Measurements from ENCODE around the gene PLCB2. TPM values are rescaled to one million over a fixed set of nuclear protein-coding genes. Genes with fewer than 3 reads are reported as not detected.

Gene PLCB2
- total and polyA plus RNA-seq, 2 donors, result 26.5 to 125 TPM

DNA sequence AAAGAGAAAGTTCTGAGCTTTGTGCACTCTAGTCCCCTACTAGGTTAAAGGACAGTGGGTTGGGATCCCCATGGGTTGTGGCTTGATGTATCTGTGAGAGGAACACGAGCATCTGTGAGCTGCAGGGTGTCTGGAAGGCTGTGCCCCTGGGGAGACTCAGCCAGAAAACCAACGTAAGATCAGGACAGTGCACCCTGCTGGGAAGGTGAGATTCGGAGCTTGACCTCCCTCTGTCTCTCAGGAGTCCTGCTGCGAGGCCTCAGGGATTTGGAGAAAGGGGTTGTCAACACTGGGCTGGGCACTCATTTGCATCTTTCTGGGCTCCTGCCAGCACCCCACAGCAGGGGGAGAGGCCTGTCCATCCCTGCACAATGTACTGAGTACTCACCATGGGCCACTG is 40.1 kb downstream of the PLCB2 start:
- no peaks in the 10 kb centered on the region for H3K27me3 ChIP-seq (ENCODE audit: control insufficient read depth in 2 of 2, insufficient read depth in 1 of 2, low read length in 1 of 2)
- H3K4me3 ChIP-seq (ENCODE audit: low read length in 2 of 2), result no peak overlapping the region
- no peak overlapping the region for H3K27ac ChIP-seq (ENCODE audit: low read depth in 1 of 2, low read length in 1 of 2)
- no peaks in the 10 kb centered on the region for H3K4me1 ChIP-seq (ENCODE audit: control insufficient read depth in 2 of 2, insufficient read depth in 2 of 2, low read length in 2 of 2)
- H3K36me3 ChIP-seq (ENCODE audit: control insufficient read depth in 2 of 2, insufficient read depth in 2 of 2, low read length in 1 of 2), result no peaks in the 10 kb centered on the region
- DNase-seq (ENCODE audit: low read depth in 6 of 9, low spot score in 9 of 9), result no peak
- H3K9me3 ChIP-seq (ENCODE audit: control insufficient read depth in 2 of 2, insufficient read depth in 1 of 2, low read length in 1 of 2), result no peaks in the 10 kb centered on the region
- WGBS, result 94% methylated on average over 4 of the region's 4 CpGs

DNA sequence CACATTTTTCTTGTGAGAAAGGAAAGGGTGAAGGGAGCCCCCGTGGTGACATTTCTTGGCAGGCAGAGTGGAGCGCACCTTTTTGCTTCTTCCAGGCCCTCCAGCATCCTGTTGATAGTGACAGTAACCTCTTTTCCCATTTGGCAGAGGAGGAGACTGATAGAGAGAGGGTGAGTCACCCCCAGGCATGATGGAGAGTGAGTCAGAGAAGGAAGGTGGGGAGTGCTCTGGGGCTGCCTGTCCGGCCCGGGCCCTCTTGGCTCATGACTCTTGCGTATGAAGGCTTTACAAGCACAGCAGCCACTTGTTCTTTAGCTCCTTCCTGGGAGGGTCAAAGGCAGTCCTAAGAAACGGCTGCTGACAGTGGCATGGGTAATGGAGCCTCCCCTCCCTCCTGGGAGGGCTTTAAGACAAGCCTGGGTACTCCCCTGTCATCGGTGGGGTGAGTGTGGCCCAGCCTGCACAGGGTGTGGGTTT is 40.9 kb downstream of the PLCB2 start:
- no peak for DNase-seq (ENCODE audit: low read depth in 6 of 9, low spot score in 9 of 9)
- no peak overlapping the region for H3K27ac ChIP-seq (ENCODE audit: low read depth in 1 of 2, low read length in 1 of 2)
- WGBS, result 93% methylated on average over 7 of the region's 7 CpGs

DNA sequence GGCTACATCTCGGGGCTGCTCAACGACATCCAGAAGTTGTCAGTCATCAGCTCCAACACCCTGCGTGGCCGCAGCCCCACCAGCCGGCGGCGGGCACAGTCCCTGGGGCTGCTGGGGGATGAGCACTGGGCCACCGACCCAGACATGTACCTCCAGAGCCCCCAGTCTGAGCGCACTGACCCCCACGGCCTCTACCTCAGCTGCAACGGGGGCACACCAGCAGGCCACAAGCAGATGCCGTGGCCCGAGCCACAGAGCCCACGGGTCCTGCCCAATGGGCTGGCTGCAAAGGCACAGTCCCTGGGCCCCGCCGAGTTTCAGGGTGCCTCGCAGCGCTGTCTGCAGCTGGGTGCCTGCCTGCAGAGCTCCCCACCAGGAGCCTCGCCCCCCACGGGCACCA is 41.9 kb downstream of the PLCB2 start:
- DNase-seq (ENCODE audit: low read depth in 6 of 9, low spot score in 9 of 9), result no peak
- no peak overlapping the region for H3K4me3 ChIP-seq (ENCODE audit: low read length in 2 of 2)
- H3K4me1 ChIP-seq (ENCODE audit: control insufficient read depth in 2 of 2, insufficient read depth in 2 of 2, low read length in 2 of 2), result no peaks in the 10 kb centered on the region
- WGBS, result 97% methylated on average over 20 of the region's 20 CpGs
- H3K27ac ChIP-seq (ENCODE audit: low read depth in 1 of 2, low read length in 1 of 2), result no peak overlapping the region
- no peaks in the 10 kb centered on the region for H3K36me3 ChIP-seq (ENCODE audit: control insufficient read depth in 2 of 2, insufficient read depth in 2 of 2, low read length in 1 of 2)
- H3K27me3 ChIP-seq (ENCODE audit: control insufficient read depth in 2 of 2, insufficient read depth in 1 of 2, low read length in 1 of 2), result no peaks in the 10 kb centered on the region
- no peaks in the 10 kb centered on the region for H3K9me3 ChIP-seq (ENCODE audit: control insufficient read depth in 2 of 2, insufficient read depth in 1 of 2, low read length in 1 of 2)

More for the DNA sequence above, 40.9 kb downstream of the PLCB2 start:
- no peak overlapping the region for H3K4me3 ChIP-seq (ENCODE audit: low read length in 2 of 2)
- no peaks in the 10 kb centered on the region for H3K4me1 ChIP-seq (ENCODE audit: control insufficient read depth in 2 of 2, insufficient read depth in 2 of 2, low read length in 2 of 2)
- no peaks in the 10 kb centered on the region for H3K27me3 ChIP-seq (ENCODE audit: control insufficient read depth in 2 of 2, insufficient read depth in 1 of 2, low read length in 1 of 2)
- no peaks in the 10 kb centered on the region for H3K9me3 ChIP-seq (ENCODE audit: control insufficient read depth in 2 of 2, insufficient read depth in 1 of 2, low read length in 1 of 2)
- no peaks in the 10 kb centered on the region for H3K36me3 ChIP-seq (ENCODE audit: control insufficient read depth in 2 of 2, insufficient read depth in 2 of 2, low read length in 1 of 2)

DNA sequence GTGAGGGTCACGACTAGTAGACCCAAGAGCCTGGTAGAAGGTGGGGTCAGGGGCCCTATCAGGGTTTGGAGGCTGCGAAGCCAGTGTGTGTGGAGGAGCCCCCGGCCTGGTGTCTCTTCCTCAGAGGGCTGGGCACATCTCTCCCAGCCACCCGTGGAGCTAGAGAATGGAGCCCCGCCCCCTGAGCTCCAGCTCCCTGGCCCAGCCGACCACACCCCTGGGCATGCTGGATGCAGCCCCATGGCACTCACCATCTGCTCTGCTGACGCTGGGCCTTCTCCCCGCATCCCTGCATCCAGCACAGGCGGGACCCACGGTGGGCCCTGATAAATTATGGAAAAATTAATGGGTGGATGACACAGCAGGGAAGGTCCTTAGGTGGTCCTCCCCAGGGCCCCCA is 42.4 kb downstream of the PLCB2 start:
- DNase-seq (ENCODE audit: low read depth in 6 of 9, low spot score in 9 of 9), result no peak
- WGBS, result 95% methylated on average over 10 of the region's 10 CpGs
- no peaks in the 10 kb centered on the region for H3K36me3 ChIP-seq (ENCODE audit: control insufficient read depth in 2 of 2, insufficient read depth in 2 of 2, low read length in 1 of 2)
- no peaks in the 10 kb centered on the region for H3K27me3 ChIP-seq (ENCODE audit: control insufficient read depth in 2 of 2, insufficient read depth in 1 of 2, low read length in 1 of 2)
- H3K4me1 ChIP-seq (ENCODE audit: control insufficient read depth in 2 of 2, insufficient read depth in 2 of 2, low read length in 2 of 2), result no peaks in the 10 kb centered on the region
- no peak overlapping the region for H3K4me3 ChIP-seq (ENCODE audit: low read length in 2 of 2)
- H3K9me3 ChIP-seq (ENCODE audit: control insufficient read depth in 2 of 2, insufficient read depth in 1 of 2, low read length in 1 of 2), result no peaks in the 10 kb centered on the region
- H3K27ac ChIP-seq (ENCODE audit: low read depth in 1 of 2, low read length in 1 of 2), result no peak overlapping the region

DNA sequence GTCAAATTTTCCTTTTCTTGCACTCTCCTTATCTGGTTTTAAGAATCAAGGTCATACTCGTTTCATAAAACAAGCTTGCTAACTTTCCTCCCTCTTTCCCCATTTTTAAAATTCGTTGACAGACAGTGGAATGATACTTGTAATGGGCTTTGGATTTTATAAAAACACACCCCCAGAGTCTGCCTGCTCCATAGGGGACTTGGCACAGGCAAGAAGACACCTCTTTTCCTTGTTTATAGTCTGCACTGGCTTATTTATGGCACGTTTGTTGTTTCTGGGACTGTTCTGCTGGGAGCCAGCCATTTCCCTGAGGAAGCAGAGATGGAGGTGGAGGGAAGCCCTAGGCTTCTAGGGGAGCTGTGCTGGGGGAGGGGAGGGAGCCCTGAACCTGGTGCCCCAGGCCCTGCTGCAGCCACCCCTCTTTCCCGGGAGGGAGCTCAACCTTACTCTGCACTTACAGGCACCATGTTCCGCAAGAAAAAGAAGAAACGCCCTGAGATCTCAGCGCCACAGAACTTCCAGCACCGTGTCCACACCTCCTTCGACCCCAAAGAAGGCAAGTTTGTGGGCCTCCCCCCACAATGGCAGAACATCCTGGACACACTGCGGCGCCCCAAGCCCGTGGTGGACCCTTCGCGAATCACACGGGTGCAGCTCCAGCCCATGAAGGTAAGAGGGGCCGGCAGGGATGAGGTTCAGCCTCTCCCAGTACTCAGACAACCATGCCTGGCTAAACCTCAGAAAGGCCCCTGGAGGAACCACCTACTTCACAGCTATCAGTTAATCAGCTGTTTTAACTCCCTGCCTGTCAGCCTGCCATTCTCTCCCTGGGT is 43.2 kb downstream of the PLCB2 start:
- Histone ChIP-seq H3K4me3 (ENCODE audit: low read length in 2 of 2) (no peak overlapping the region), H3K27me3 (ENCODE audit: control insufficient read depth in 2 of 2, insufficient read depth in 1 of 2, low read length in 1 of 2) (peaks cover 0 to 2% of the 10 kb centered on the region in 2 donors), H3K27ac (ENCODE audit: low read depth in 1 of 2, low read length in 1 of 2) (no peak overlapping the region), H3K9me3 (ENCODE audit: control insufficient read depth in 2 of 2, insufficient read depth in 1 of 2, low read length in 1 of 2) (no peaks in the 10 kb centered on the region), H3K36me3 (ENCODE audit: control insufficient read depth in 2 of 2, insufficient read depth in 2 of 2, low read length in 1 of 2) (no peaks in the 10 kb centered on the region), H3K4me1 (ENCODE audit: control insufficient read depth in 2 of 2, insufficient read depth in 2 of 2, low read length in 2 of 2) (no peaks in the 10 kb centered on the region)
- no peak for DNase-seq (ENCODE audit: low read depth in 6 of 9, low spot score in 9 of 9)
- 95% methylated on average over 16 of the region's 16 CpGs for WGBS

DNA sequence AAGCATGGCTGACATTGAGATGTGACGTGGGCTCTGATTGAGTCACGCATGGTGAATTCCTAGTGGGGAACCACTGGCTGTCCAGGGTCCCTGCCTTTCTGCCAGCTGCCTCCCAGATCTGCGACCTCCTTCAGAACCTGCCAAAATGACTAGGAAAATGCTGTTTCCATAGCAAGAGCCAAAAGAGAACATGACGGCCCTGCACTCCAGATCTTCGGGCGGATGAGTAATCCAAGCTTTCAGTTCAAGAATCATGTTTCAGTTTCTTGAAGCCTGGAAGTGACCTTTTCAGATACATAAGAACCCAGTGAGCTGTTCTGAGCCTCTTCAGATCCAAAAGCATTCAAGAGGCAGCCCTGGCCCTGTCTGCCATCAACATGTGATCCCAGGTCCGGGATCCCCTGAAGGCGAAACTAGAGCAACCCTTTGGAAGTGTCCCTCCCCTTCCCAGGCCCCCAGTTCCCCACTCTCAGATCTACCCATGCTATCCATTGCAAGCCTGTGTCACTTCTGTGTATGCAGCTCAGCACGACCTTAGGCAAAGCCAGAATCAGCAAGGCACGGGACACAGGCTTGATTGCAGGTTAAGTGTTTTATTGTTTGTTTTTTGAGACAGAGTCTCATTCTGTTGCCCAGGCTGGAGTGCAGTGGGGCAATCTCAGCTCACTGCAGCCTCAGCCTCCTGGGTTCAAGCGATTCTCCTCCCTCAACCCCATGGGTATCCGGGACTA is 44.5 kb downstream of the PLCB2 start:
- no peak overlapping the region for H3K4me3 ChIP-seq (ENCODE audit: low read length in 2 of 2)
- no peaks in the 10 kb centered on the region for H3K36me3 ChIP-seq (ENCODE audit: control insufficient read depth in 2 of 2, insufficient read depth in 2 of 2, low read length in 1 of 2)
- no peak for DNase-seq (ENCODE audit: low read depth in 6 of 9, low spot score in 9 of 9)
- 95% methylated on average over 12 of the region's 12 CpGs for WGBS
- peaks cover 0 to 8% of the 10 kb centered on the region in 2 donors for H3K27me3 ChIP-seq (ENCODE audit: control insufficient read depth in 2 of 2, insufficient read depth in 1 of 2, low read length in 1 of 2)
- no peak overlapping the region for H3K27ac ChIP-seq (ENCODE audit: low read depth in 1 of 2, low read length in 1 of 2)
- no peaks in the 10 kb centered on the region for H3K9me3 ChIP-seq (ENCODE audit: control insufficient read depth in 2 of 2, insufficient read depth in 1 of 2, low read length in 1 of 2)
- H3K4me1 ChIP-seq (ENCODE audit: control insufficient read depth in 2 of 2, insufficient read depth in 2 of 2, low read length in 2 of 2), result no peaks in the 10 kb centered on the region

DNA sequence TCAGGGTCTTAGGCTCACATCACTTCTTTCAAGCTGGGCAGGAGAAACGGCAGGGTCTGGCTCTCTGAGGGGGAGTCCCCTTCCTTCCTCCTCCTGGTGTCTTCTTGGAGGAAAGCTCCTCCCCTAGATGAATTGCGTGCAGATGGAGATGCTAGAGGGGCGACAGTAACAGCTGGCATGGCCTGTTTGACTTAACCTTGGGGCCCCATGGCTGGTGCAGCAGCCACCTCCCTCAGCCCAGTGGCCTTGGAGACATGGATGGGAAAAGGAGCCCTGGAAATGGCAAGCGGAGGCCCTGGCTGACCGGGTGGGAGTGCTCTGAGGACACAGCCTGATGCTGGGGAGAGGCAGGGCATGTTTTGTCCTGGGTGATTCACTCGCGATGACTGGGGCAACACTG is 48.7 kb downstream of the PLCB2 start:
- peaks cover 0 to 29% of the 10 kb centered on the region in 2 donors for H3K27me3 ChIP-seq (ENCODE audit: control insufficient read depth in 2 of 2, insufficient read depth in 1 of 2, low read length in 1 of 2)
- 68% methylated on average over 7 of the region's 7 CpGs for WGBS
- H3K9me3 ChIP-seq (ENCODE audit: control insufficient read depth in 2 of 2, insufficient read depth in 1 of 2, low read length in 1 of 2), result no peaks in the 10 kb centered on the region
- H3K36me3 ChIP-seq (ENCODE audit: control insufficient read depth in 2 of 2, insufficient read depth in 2 of 2, low read length in 1 of 2), result no peaks in the 10 kb centered on the region
- H3K4me3 ChIP-seq (ENCODE audit: low read length in 2 of 2), result no peak overlapping the region
- no peaks in the 10 kb centered on the region for H3K4me1 ChIP-seq (ENCODE audit: control insufficient read depth in 2 of 2, insufficient read depth in 2 of 2, low read length in 2 of 2)
- H3K27ac ChIP-seq (ENCODE audit: low read depth in 1 of 2, low read length in 1 of 2), result no peak overlapping the region
- DNase-seq (ENCODE audit: low read depth in 6 of 9, low spot score in 9 of 9), result no peak

DNA sequence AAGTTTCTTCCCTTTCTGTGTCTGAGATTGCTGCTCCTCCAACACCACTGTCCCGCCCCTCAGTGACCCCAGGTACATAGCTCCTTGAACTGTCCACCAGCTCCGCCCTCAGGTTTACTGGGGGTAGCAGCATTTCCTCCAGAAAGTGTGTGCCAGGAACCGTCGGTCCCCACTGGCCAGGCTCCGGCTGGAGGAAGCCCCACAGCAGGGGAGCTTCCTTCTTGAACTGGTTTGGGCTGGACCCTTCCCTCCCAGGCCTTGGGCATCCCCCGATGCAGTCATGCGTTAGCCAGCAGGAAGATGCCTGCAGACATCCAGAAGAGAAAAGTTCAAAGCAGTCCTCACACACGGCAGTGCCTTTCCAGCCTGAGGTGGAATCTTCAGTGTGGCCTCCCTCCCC is 49.2 kb downstream of the PLCB2 start:
- Histone ChIP-seq H3K4me3 (ENCODE audit: low read length in 2 of 2) (no peak overlapping the region), H3K36me3 (ENCODE audit: control insufficient read depth in 2 of 2, insufficient read depth in 2 of 2, low read length in 1 of 2) (no peaks in the 10 kb centered on the region)

More for the DNA sequence above, 49.2 kb downstream of the PLCB2 start:
- 78% methylated on average over 8 of the region's 8 CpGs for WGBS
- no peak overlapping the region for H3K27ac ChIP-seq (ENCODE audit: low read depth in 1 of 2, low read length in 1 of 2)
- DNase-seq (ENCODE audit: low read depth in 6 of 9, low spot score in 9 of 9), result no peak
- peaks cover 1 to 34% of the 10 kb centered on the region in 2 donors for H3K27me3 ChIP-seq (ENCODE audit: control insufficient read depth in 2 of 2, insufficient read depth in 1 of 2, low read length in 1 of 2)
- H3K9me3 ChIP-seq (ENCODE audit: control insufficient read depth in 2 of 2, insufficient read depth in 1 of 2, low read length in 1 of 2), result no peaks in the 10 kb centered on the region
- H3K4me1 ChIP-seq (ENCODE audit: control insufficient read depth in 2 of 2, insufficient read depth in 2 of 2, low read length in 2 of 2), result peaks cover 0 to under 1% of the 10 kb centered on the region in 2 donors

All from thymus (tissue), 11 donors.